ENCODE data around the gene RNF123. TPM values are rescaled to one million over a fixed set of nuclear protein-coding genes. Genes with fewer than 3 reads are reported as not detected.

The RNF123 gene
- total RNA-seq (ENCODE audit: low replicate concordance), result 47.2 and 49.9 TPM in 2 replicates
- long read RNA-seq, full-length matches to known transcripts, result 3 of 10 reads
- long read RNA-seq, partial matches to known transcripts, result 3 of 10 reads
- long read RNA-seq, other reads (novel, unspliced or antisense), result 4 of 10 reads

GRCh38 chr3:49689046-49689907 lies at the start of gene RNF123, which contains the start of gene MST1:
Gene RNF123 (plus strand): TSS chr3:49689557. CDS start chr3:49691166, 1,609 bp downstream.
Gene MST1 (minus strand): TSS chr3:49689474. CDS start chr3:49688691, 783 bp downstream.
- Mint-ChIP-seq H3K36me3 (no peaks in the 10 kb centered on the region), H3K27me3 (no peaks in the 10 kb centered on the region), H3K9me3 (no peaks in the 10 kb centered on the region), H3K4me3 (peak within 1 kb of the TSS; percentile 96), H3K4me1 (ENCODE audit: unreplicated experiment) (peaks cover 11% of the 10 kb centered on the region), H3K27ac (peak within 1 kb of the TSS; percentile 93)
- DNase-seq (ENCODE audit: extremely low spot score, unreplicated experiment), result peak; percentile 95
- TF ChIP-seq, protein P1, sequence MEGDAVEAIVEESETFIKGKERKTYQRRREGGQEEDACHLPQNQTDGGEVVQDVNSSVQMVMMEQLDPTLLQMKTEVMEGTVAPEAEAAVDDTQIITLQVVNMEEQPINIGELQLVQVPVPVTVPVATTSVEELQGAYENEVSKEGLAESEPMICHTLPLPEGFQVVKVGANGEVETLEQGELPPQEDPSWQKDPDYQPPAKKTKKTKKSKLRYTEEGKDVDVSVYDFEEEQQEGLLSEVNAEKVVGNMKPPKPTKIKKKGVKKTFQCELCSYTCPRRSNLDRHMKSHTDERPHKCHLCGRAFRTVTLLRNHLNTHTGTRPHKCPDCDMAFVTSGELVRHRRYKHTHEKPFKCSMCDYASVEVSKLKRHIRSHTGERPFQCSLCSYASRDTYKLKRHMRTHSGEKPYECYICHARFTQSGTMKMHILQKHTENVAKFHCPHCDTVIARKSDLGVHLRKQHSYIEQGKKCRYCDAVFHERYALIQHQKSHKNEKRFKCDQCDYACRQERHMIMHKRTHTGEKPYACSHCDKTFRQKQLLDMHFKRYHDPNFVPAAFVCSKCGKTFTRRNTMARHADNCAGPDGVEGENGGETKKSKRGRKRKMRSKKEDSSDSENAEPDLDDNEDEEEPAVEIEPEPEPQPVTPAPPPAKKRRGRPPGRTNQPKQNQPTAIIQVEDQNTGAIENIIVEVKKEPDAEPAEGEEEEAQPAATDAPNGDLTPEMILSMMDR (conservative IDR thresholded peaks at IDR 0.05), result peak; percentile 60

GRCh38 chr3:49641292-49641691 lies 48.1 kb upstream of the RNF123 start:
- Mint-ChIP-seq H3K27ac (no peak overlapping the region), H3K4me1 (ENCODE audit: unreplicated experiment) (no peaks in the 10 kb centered on the region), H3K4me3 (no peak overlapping the region), H3K36me3 (no peaks in the 10 kb centered on the region), H3K27me3 (no peaks in the 10 kb centered on the region), H3K9me3 (no peaks in the 10 kb centered on the region)
- TF ChIP-seq, protein P1 (conservative IDR thresholded peaks at IDR 0.05), result no peak
- no peak for DNase-seq (ENCODE audit: extremely low spot score, unreplicated experiment)

GRCh38 chr3:49641921-49642707 lies 47.2 kb upstream of the RNF123 start:
- no peaks in the 10 kb centered on the region for H3K9me3 Mint-ChIP-seq
- no peak for DNase-seq (ENCODE audit: extremely low spot score, unreplicated experiment)
- H3K4me1 Mint-ChIP-seq (ENCODE audit: unreplicated experiment), result no peaks in the 10 kb centered on the region
- TF ChIP-seq, protein P1 (conservative IDR thresholded peaks at IDR 0.05), result no peak
- H3K36me3 Mint-ChIP-seq, result no peaks in the 10 kb centered on the region
- no peaks in the 10 kb centered on the region for H3K27me3 Mint-ChIP-seq
- H3K27ac Mint-ChIP-seq, result no peak overlapping the region
- H3K4me3 Mint-ChIP-seq, result no peak overlapping the region

DNA sequence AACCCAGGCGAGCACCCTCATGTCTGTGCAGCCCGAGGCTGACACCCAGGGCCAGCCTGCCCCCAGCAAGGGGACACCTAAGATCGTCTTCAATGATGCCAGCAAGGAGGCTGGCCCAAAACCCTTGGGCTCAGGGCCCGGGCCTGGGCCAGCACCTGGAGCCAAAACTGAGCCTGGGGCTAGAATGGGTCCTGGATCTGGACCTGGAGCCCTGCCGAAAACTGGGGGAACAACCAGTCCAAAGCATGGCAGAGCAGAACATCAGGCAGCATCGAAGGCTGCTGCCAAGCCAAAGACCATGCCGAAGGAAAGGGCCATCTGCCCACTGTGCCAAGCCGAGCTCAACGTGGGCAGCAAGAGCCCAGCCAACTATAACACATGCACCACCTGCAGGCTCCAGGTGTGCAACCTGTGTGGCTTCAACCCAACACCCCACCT lies 46.6 kb upstream of the RNF123 start:
- Mint-ChIP-seq H3K36me3 (no peaks in the 10 kb centered on the region), H3K27ac (no peak overlapping the region)

GRCh38 chr3:49644684-49645083 lies 44.7 kb upstream of the RNF123 start:
- Mint-ChIP-seq H3K9me3 (no peaks in the 10 kb centered on the region), H3K27ac (peak overlapping the region; percentile 56), H3K4me1 (ENCODE audit: unreplicated experiment) (no peaks in the 10 kb centered on the region), H3K27me3 (no peaks in the 10 kb centered on the region), H3K36me3 (no peaks in the 10 kb centered on the region), H3K4me3 (no peak overlapping the region)
- TF ChIP-seq, protein P1 (conservative IDR thresholded peaks at IDR 0.05), result no peak
- DNase-seq (ENCODE audit: extremely low spot score, unreplicated experiment), result no peak

More for the DNA sequence above, 46.6 kb upstream of the RNF123 start:
- no peak for DNase-seq (ENCODE audit: extremely low spot score, unreplicated experiment)
- TF ChIP-seq, protein P1 (conservative IDR thresholded peaks at IDR 0.05), result no peak
- Mint-ChIP-seq H3K4me1 (ENCODE audit: unreplicated experiment) (no peaks in the 10 kb centered on the region), H3K27me3 (no peaks in the 10 kb centered on the region), H3K9me3 (no peaks in the 10 kb centered on the region), H3K4me3 (no peak overlapping the region)

Measured in type B pancreatic cell (in vitro differentiated cells).